ENCODE results near the gene WNK3. TPM values are rescaled to one million over a fixed set of nuclear protein-coding genes. Genes with fewer than 3 reads are reported as not detected.

Gene WNK3
- total RNA-seq, 4 donors from 2014 or later = 0.27 to 1.9 (median 0.64) TPM

DNA sequence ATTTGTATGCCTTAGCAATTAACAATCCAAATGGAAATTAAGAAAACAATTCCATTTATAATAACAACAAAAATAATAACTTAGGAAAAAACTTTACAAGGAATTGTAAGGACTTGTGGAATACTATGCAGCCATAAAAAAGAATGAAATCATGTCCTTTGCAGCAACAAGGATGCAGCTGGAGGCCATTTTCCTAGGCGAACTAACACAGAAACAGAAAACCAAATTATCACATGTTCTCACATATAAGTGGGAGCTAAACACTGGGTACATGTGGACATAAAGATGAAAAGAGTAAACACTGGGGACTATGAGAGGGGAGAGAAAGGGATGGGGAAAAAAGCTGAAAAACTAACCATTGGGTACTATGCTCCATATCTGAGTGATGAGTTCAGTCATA is 77.4 kb downstream of the WNK3 start:
- no peak overlapping the region for H3K4me3 ChIP-seq
- DNase-seq = no peak
- in situ Hi-C loops (cut with MboI; ENCODE audit: low pct_ligation_motif_present in 1 of 4, low pct_unique_long_range_greater_than_20kb in 1 of 4, low sequenced_read_pairs in 3 of 4) = no loop called here
- no peaks in the 10 kb centered on the region for H3K36me3 ChIP-seq
- H3K4me1 ChIP-seq = no peaks in the 10 kb centered on the region
- TF ChIP-seq EP300 (IDR thresholded peaks at IDR 0.05; ENCODE audit: low read depth) = no peak
- TF ChIP-seq POLR2AphosphoS5 (IDR thresholded peaks at IDR 0.05) = no peak
- no peak for TF ChIP-seq POLR2A (IDR thresholded peaks at IDR 0.05)
- TF ChIP-seq CTCF (IDR thresholded peaks at IDR 0.05) = no peak
- no peak overlapping the region for H3K27ac ChIP-seq
- intact Hi-C loops (cut with DNase I; ENCODE audit: low total_unique reads) = no loop called here
- 51% methylated on average over 1 of the region's 1 CpG; no CpG with 5 or more reads in 1 of the 2 donors for WGBS, 2 donors (ENCODE audit: low coverage in 1 of 2)
- no peaks in the 10 kb centered on the region for H3K27me3 ChIP-seq
- no peaks in the 10 kb centered on the region for H3K9me3 ChIP-seq

- H3K36me3 ChIP-seq = no peaks in the 10 kb centered on the region
- WGBS, 2 donors (ENCODE audit: low coverage in 1 of 2) = 43 to 61% methylated on average over 1 to 2 of the region's 2 CpGs
- intact Hi-C loops (cut with DNase I; ENCODE audit: low total_unique reads) = no loop called here
- H3K4me1 ChIP-seq = no peaks in the 10 kb centered on the region
- no peak overlapping the region for H3K4me3 ChIP-seq
- no peaks in the 10 kb centered on the region for H3K27me3 ChIP-seq
- no peaks in the 10 kb centered on the region for H3K9me3 ChIP-seq
- TF ChIP-seq POLR2A (IDR thresholded peaks at IDR 0.05) = no peak
- no peak for TF ChIP-seq CTCF (IDR thresholded peaks at IDR 0.05)
- TF ChIP-seq POLR2AphosphoS5 (IDR thresholded peaks at IDR 0.05) = no peak
- TF ChIP-seq EP300 (IDR thresholded peaks at IDR 0.05; ENCODE audit: low read depth) = no peak
- in situ Hi-C loops (cut with MboI; ENCODE audit: low pct_ligation_motif_present in 1 of 4, low pct_unique_long_range_greater_than_20kb in 1 of 4, low sequenced_read_pairs in 3 of 4) = loop anchor here in 1 of 4 donors (25.0 kb wide), 1 partner anchor 91 kb away; the partner anchor contains the start of gene WNK3
- no peak for DNase-seq
- no peak overlapping the region for H3K27ac ChIP-seq
These were observed 86.2 kb downstream of the WNK3 start for GRCh38 chrX:54271664-54272063.

DNA sequence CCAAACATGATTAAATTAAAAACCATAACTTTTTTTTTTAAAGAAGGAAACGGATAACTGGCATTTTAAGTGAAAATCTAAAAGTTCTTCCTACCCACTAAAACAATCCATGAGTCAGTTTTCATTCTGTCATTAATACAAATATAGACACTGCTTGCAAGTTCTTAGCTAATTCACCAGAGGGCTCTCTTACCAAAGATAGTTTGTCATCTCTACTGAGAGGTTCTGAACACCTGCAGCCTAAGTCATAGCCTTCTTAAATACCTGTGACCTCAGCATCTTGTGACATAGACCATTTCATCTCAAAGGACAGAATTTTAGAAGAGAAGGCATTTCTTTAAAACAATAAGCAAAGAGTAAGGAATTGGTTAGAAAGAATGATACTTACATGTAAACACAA is 109.5 kb downstream of the WNK3 start:
- Histone ChIP-seq H3K27ac (no peak overlapping the region), H3K4me3 (no peak overlapping the region), H3K36me3 (no peaks in the 10 kb centered on the region), H3K4me1 (no peaks in the 10 kb centered on the region), H3K27me3 (no peaks in the 10 kb centered on the region), H3K9me3 (no peaks in the 10 kb centered on the region)
- in situ Hi-C loops (cut with MboI; ENCODE audit: low pct_ligation_motif_present in 1 of 4, low pct_unique_long_range_greater_than_20kb in 1 of 4, low sequenced_read_pairs in 3 of 4) (no loop called here), intact Hi-C loops (cut with DNase I; ENCODE audit: low total_unique reads) (no loop called here)
- DNase-seq = no peak
- 33 to 36% methylated on average over 1 of the region's 1 CpG for WGBS, 2 donors (ENCODE audit: low coverage in 1 of 2)
- TF ChIP-seq EP300 (IDR thresholded peaks at IDR 0.05; ENCODE audit: low read depth) = no peak
- TF ChIP-seq CTCF (IDR thresholded peaks at IDR 0.05) = peak in 3 of 5 experiments; percentile 4 to 20 (median 19)

- DNase-seq = no peak
- Histone ChIP-seq H3K4me3 (no peak overlapping the region), H3K27ac (no peak overlapping the region), H3K4me1 (no peaks in the 10 kb centered on the region), H3K9me3 (no peaks in the 10 kb centered on the region), H3K36me3 (no peaks in the 10 kb centered on the region), H3K27me3 (no peaks in the 10 kb centered on the region)
- intact Hi-C loops (cut with DNase I; ENCODE audit: low total_unique reads) (no loop called here), in situ Hi-C loops (cut with MboI; ENCODE audit: low pct_ligation_motif_present in 1 of 4, low pct_unique_long_range_greater_than_20kb in 1 of 4, low sequenced_read_pairs in 3 of 4) (no loop called here)
- TF ChIP-seq CTCF (IDR thresholded peaks at IDR 0.05) (no peak), POLR2A (IDR thresholded peaks at IDR 0.05) (no peak), EP300 (IDR thresholded peaks at IDR 0.05; ENCODE audit: low read depth) (no peak), POLR2AphosphoS5 (IDR thresholded peaks at IDR 0.05) (no peak)
These were observed 111.0 kb downstream of the WNK3 start for GRCh38 chrX:54246866-54247265.
